ENCODE data around the gene WDFY4. TPM values are rescaled to one million over a fixed set of nuclear protein-coding genes. Genes with fewer than 3 reads are reported as not detected.

Gene WDFY4
- total RNA-seq, 6 donors from 2014 or later, result 10.1 to 48.9 (median 32.1) TPM

DNA sequence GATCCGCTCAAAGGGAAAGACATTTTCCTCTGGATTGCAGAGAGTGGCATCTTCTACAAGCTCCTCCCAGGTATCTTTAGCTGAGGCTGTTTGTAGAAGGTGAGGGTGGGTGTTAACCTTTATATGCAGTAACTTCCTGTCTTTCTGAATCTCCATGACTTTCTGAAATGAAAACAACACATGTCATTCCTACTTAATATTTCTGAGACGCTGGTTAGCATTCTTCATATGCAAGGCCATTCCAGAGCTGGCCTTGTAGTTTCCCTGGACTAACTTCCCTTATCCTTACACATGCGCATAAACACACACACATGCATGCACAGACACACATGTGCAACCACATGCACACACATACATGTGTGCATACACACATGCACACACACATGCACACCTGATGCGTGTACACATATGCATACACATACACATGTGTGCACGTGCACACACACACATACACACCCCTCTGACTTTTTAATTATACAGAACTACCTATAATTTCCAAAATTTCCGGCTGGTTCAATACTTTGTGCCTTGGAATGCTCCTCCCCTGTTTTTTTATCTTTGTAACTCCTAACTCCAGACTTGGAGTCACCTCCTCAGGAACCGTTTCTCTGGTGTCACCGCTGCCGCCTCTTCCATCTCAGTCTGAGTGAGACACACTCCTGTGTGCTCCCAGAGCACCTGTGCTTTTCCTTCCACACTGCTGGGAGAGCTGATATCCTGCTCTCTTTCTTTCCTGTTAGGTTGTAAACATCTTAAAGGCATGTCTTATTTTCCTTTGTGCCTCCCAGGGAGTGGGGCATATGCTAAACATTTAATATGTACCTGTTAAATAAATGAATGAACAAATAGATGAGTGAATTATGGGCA is 199.7 kb downstream of the WDFY4 start:
- 86 to 89% methylated on average over 9 of the region's 9 CpGs for WGBS, 2 donors
- no peaks in the 10 kb centered on the region for H3K27me3 ChIP-seq
- DNase-seq (no peak), ATAC-seq (ENCODE audit: low FRiP score in 2 of 2) (no peak)
- no peaks in the 10 kb centered on the region for H3K36me3 ChIP-seq
- H3K27ac ChIP-seq, result no peak overlapping the region
- no peak overlapping the region for H3K4me3 ChIP-seq
- H3K4me1 ChIP-seq, result no peaks in the 10 kb centered on the region
- H3K9me3 ChIP-seq, result no peaks in the 10 kb centered on the region
- TF ChIP-seq, protein P1, sequence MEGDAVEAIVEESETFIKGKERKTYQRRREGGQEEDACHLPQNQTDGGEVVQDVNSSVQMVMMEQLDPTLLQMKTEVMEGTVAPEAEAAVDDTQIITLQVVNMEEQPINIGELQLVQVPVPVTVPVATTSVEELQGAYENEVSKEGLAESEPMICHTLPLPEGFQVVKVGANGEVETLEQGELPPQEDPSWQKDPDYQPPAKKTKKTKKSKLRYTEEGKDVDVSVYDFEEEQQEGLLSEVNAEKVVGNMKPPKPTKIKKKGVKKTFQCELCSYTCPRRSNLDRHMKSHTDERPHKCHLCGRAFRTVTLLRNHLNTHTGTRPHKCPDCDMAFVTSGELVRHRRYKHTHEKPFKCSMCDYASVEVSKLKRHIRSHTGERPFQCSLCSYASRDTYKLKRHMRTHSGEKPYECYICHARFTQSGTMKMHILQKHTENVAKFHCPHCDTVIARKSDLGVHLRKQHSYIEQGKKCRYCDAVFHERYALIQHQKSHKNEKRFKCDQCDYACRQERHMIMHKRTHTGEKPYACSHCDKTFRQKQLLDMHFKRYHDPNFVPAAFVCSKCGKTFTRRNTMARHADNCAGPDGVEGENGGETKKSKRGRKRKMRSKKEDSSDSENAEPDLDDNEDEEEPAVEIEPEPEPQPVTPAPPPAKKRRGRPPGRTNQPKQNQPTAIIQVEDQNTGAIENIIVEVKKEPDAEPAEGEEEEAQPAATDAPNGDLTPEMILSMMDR (IDR thresholded peaks at IDR 0.05), result no peak
- TF ChIP-seq POLR2AphosphoS5 (IDR thresholded peaks at IDR 0.05) (no peak), POLR2A (IDR thresholded peaks at IDR 0.05) (no peak), EP300 (IDR thresholded peaks at IDR 0.05) (no peak)

DNA sequence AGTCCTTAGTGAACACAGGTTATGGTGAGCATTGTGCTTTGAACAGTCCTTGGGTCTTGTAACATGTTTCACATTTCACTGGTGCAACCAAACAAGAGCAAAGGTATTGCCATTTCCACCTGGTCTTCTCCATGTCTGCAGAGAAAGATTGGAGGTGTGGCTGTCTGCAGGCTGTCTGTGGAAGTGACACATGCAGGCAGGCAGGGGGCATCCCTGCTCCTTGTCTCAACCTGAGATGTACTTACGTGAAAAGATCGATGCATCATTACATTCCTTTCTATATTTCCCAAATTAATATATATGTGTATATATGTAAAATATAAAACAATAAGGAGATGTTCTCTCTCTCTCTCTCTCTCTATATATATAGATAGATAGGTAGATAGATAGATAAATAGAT is 200.7 kb downstream of the WDFY4 start:
- Histone ChIP-seq H3K27me3 (no peaks in the 10 kb centered on the region), H3K4me1 (no peaks in the 10 kb centered on the region), H3K9me3 (no peaks in the 10 kb centered on the region), H3K4me3 (no peak overlapping the region), H3K27ac (no peak overlapping the region), H3K36me3 (no peaks in the 10 kb centered on the region)
- DNase-seq (no peak), ATAC-seq (ENCODE audit: low FRiP score in 2 of 2) (no peak)
- no peak for TF ChIP-seq POLR2A (IDR thresholded peaks at IDR 0.05)
- TF ChIP-seq EP300 (IDR thresholded peaks at IDR 0.05), result no peak
- TF ChIP-seq, protein P1 (IDR thresholded peaks at IDR 0.05), result peak in 1 of 6 experiments; percentile 19
- 65% methylated on average over 2 of the region's 2 CpGs for WGBS, 2 donors

DNA sequence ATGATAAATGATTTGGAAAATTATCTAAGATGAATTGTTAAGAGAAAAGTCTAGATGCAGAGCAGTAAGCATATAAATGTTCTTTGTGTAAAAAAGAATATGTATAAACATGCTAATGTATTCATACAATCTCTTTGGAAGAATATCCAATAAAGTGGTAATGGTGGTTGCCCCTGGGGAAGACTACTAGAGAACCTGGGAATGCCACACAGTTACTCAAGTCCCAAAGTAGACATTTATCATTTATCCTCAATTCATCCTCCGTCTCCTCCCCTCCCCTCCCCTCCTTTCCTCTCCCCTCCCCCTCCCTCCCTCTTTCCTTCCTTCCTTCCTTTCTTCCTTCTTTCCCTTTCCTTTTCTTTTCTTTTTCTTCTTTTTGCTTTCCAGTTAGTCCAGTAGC is 203.3 kb downstream of the WDFY4 start:
- Histone ChIP-seq H3K4me3 (no peak overlapping the region), H3K27ac (no peak overlapping the region), H3K36me3 (no peaks in the 10 kb centered on the region), H3K27me3 (no peaks in the 10 kb centered on the region), H3K9me3 (no peaks in the 10 kb centered on the region), H3K4me1 (peaks cover 0 to 17% (median 2%) of the 10 kb centered on the region in 4 donors)
- WGBS, 2 donors, result 67 to 80% methylated on average over 1 of the region's 1 CpG
- ATAC-seq (ENCODE audit: low FRiP score in 2 of 2) (no peak), DNase-seq (no peak)
- TF ChIP-seq EP300 (IDR thresholded peaks at IDR 0.05) (no peak), POLR2AphosphoS5 (IDR thresholded peaks at IDR 0.05) (no peak), POLR2A (IDR thresholded peaks at IDR 0.05) (no peak)
- TF ChIP-seq, protein P1 (IDR thresholded peaks at IDR 0.05), result no peak

DNA sequence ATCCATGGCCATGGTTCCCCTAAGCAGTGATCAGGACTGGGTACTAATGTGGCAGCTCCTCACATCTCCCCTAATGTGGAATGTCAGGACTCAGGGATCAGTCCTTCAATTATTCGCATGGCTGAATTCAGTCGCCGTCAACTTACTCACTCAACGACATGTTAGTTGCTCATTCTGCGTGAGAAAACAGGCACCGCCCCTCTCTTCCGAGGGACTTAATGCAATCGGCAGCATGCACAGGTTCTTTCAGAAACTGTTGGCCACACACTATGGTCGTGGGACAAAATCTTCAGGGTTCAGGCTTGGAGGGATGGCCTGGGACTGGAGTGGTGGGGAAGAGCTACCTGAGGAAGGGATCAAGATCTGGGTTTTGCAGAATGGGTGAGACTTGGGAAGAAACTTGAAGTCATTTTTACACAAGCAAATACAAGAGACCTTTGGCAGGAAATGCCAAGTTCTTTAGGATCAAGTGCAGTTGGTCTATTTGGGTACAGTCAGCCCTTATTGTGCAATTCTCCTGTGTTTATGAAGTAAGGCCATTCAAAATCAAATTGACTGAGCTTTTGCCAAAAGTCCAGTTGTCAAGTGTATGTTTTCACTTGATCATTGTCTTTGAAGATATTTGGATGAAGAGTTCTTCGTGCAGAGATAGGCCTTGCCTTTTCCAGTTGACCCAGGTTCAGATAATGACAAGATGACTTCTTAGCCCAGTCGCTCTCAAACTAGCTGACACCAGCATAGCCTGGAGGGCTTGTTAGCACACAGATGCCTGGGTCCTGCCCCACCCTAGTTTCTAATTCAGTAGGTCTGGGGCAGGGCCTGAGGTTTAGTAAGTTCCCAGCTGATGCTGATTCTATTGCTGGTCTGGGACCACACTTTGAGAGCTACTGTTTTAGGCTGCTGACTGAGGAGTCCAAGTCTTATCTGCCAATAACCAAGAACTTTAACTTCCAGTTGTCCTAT is 206.5 kb downstream of the WDFY4 start:
- WGBS, 2 donors, result 55 to 62% methylated on average over 9 to 11 of the region's 11 CpGs
- DNase-seq, result peak in 1 of 2 donors; percentile 31
- H3K27ac ChIP-seq, result peak overlapping the region in 1 of 4 donors; percentile 4
- no peak for TF ChIP-seq POLR2AphosphoS5 (IDR thresholded peaks at IDR 0.05)
- no peak for TF ChIP-seq EP300 (IDR thresholded peaks at IDR 0.05)
- TF ChIP-seq, protein P1 (IDR thresholded peaks at IDR 0.05), result no peak
- H3K36me3 ChIP-seq, result no peaks in the 10 kb centered on the region
- H3K4me3 ChIP-seq, result no peak overlapping the region
- ATAC-seq (ENCODE audit: low FRiP score in 2 of 2), result no peak
- H3K9me3 ChIP-seq, result no peaks in the 10 kb centered on the region
- peaks cover 0 to 17% (median 2%) of the 10 kb centered on the region in 4 donors for H3K4me1 ChIP-seq
- no peaks in the 10 kb centered on the region for H3K27me3 ChIP-seq
